CD4-positive, CD25-positive, alpha-beta regulatory T cell (primary cell): Measurements from ENCODE around the gene SPAG4. TPM values are rescaled to one million over a fixed set of nuclear protein-coding genes. Genes with fewer than 3 reads are reported as not detected.
A peak's percentile ranks its signal among the peaks of the same experiment; 100 is the strongest.

Experiments
- ATAC-seq, 2 donors: fragments of 150-1000 bp; cut with Tn5 transposase; one replicate each; pipeline ENCODE4 v1.10.0; 2021; ENCODE audit warnings: low read depth in 2 of 2, moderate number of reproducible peaks in 2 of 2, moderate library complexity in 1 of 2
- DNase-seq, 3 donors: peaks; one replicate each; pipeline versions ENCODE4 v3.0.0 to v3.0.0-alpha.2; 2012 to 2022; ENCODE audit warnings: mixed read lengths in 1 of 3
- H3K27ac ChIP-seq: one replicate; pipeline ENCODE4 v1.7.0; 2013; ENCODE audit warnings: mild to moderate bottlenecking, low read length; ENCODE audit not compliant: insufficient read depth, poor library complexity, severe bottlenecking
- H3K27me3 ChIP-seq: one replicate; pipeline ENCODE4 v1.7.0; 2013; ENCODE audit warnings: low read length; ENCODE audit not compliant: control insufficient read depth, insufficient read depth
- H3K36me3 ChIP-seq: one replicate; pipeline ENCODE4 v1.7.0; 2013; ENCODE audit warnings: mild to moderate bottlenecking, low read length, moderate library complexity; ENCODE audit not compliant: control insufficient read depth, insufficient read depth
- H3K4me1 ChIP-seq: 2 replicates; pipeline ENCODE4 v1.7.0; 2013; ENCODE audit warnings: mild to moderate bottlenecking, low read length; ENCODE audit not compliant: insufficient read depth, control insufficient read depth, poor library complexity, severe bottlenecking
- H3K4me3 ChIP-seq: one replicate; pipeline ENCODE4 v1.7.0; 2013; ENCODE audit warnings: low read depth, mild to moderate bottlenecking, low read length, moderate library complexity
- H3K9me3 ChIP-seq, 2 experiments: 1 replicate in 1 of 2; 2 replicates in 1 of 2; pipeline ENCODE4 v1.7.0; 2013; ENCODE audit warnings: low read length in 2 of 2, mild to moderate bottlenecking in 1 of 2, moderate library complexity in 1 of 2; ENCODE audit not compliant: control insufficient read depth in 2 of 2
- H3K27ac Mint-ChIP-seq, 3 donors: one replicate each; pipeline ENCODE4 v1.8.0; 2020 to 2022; ENCODE audit warnings: mild to moderate bottlenecking in 3 of 3, mixed read lengths in 3 of 3, moderate library complexity in 2 of 3
- H3K27me3 Mint-ChIP-seq: one replicate; pipeline ENCODE4 v1.8.0; 2022; ENCODE audit warnings: mild to moderate bottlenecking, mixed read lengths
- H3K36me3 Mint-ChIP-seq: one replicate; pipeline ENCODE4 v1.8.0; 2020; ENCODE audit warnings: mixed read lengths
- H3K4me1 Mint-ChIP-seq, 4 donors: one replicate each; pipeline ENCODE4 v1.8.0; 2020 to 2022; ENCODE audit warnings: mixed read lengths in 4 of 4, mild to moderate bottlenecking in 1 of 4
- H3K4me3 Mint-ChIP-seq, 4 donors: one replicate each; pipeline ENCODE4 v1.8.0; 2020 to 2022; ENCODE audit warnings: mild to moderate bottlenecking in 4 of 4, mixed read lengths in 4 of 4, moderate library complexity in 3 of 4
- H3K9me3 Mint-ChIP-seq, 7 donors: one replicate each; pipeline ENCODE4 v1.8.0; 2020 to 2022; ENCODE audit warnings: mixed read lengths in 7 of 7, mild to moderate bottlenecking in 3 of 7, moderate library complexity in 2 of 7
- polyA plus RNA-seq, 4 donors: library from polyadenylated mRNA; unstranded; fragments of 300-500 nt; fragmentation: Illumina TruSeq; gene quantifications; one replicate each; pipeline ENCODE4 v1.2.3, GENCODE V29; 2021
- total RNA-seq: library from RNA; stranded (reverse); gene quantifications from one replicate; pipeline ENCODE4 v1.2.3, GENCODE V29; 2022

The SPAG4 gene
- total and polyA plus RNA-seq, 5 donors from 2014 or later: 0.11 to 21.8 (median 0.47) TPM

DNA sequence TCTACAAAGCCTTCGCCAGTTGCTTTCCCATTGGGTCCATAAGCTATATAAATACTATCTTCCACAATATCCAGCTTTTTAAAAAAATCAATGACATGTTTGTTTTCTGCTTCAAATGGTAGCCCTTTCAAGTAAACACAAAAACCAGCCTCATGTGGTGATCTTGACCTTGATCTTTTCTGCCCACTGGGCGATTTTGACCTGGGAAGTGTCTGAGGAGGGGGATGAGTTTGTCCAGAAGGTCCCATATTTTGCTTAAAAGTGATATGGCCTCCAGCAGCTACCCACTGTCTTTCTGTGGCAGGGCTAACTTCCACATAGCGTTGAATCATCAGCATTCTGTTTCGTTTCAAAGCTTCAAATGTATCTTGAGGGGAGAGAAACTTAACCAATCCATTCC lies 38.3 kb downstream of the SPAG4 start:
- peaks cover 29% of the 10 kb centered on the region for H3K4me1 ChIP-seq
- no peak overlapping the region for H3K4me3 Mint-ChIP-seq

DNA sequence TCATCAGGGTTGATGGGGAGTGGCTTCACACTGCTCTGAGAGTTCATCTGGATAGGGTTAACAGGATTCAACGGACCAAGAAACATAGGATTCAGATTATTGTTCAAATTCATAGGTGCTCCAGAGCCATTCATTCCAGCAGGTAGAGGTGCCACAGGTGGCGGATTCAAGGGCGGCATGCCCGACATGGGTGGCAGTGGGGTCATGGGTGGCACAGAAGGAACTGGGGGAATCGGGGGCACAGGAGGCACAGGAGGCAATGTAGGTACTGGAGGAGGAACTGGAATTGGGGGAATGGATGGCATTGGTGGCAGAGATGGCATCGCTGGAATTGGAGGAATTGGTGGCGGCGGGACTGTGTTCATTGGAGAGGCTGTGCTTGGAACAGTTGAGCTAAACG lies 38.8 kb downstream of the SPAG4 start:
- DNase-seq (no peak), ATAC-seq (no peak)
- Histone ChIP-seq H3K4me3 (no peak overlapping the region), H3K27me3 (no peaks in the 10 kb centered on the region), H3K4me1 (peaks cover 34% of the 10 kb centered on the region), H3K9me3 (no peaks in the 10 kb centered on the region), H3K27ac (no peak overlapping the region), H3K36me3 (peaks cover 48% of the 10 kb centered on the region)
- H3K9me3 Mint-ChIP-seq: no peaks in the 10 kb centered on the region
- H3K4me3 Mint-ChIP-seq: no peak overlapping the region
- peaks cover 17% of the 10 kb centered on the region for H3K36me3 Mint-ChIP-seq
- peaks cover 34 to 56% (median 37%) of the 10 kb centered on the region in 4 donors for H3K4me1 Mint-ChIP-seq
- no peaks in the 10 kb centered on the region for H3K27me3 Mint-ChIP-seq
- H3K27ac Mint-ChIP-seq: no peak overlapping the region

More for the DNA sequence above, 38.3 kb downstream of the SPAG4 start:
- peaks cover 16% of the 10 kb centered on the region for H3K36me3 Mint-ChIP-seq
- no peak for ATAC-seq
- Histone ChIP-seq H3K9me3 (no peaks in the 10 kb centered on the region), H3K4me3 (no peak overlapping the region), H3K27me3 (no peaks in the 10 kb centered on the region), H3K27ac (no peak overlapping the region), H3K36me3 (peaks cover 50% of the 10 kb centered on the region)
- no peak for DNase-seq
- no peaks in the 10 kb centered on the region for H3K9me3 Mint-ChIP-seq
- no peak overlapping the region for H3K27ac Mint-ChIP-seq
- H3K27me3 Mint-ChIP-seq: no peaks in the 10 kb centered on the region
- peaks cover 34 to 56% (median 35%) of the 10 kb centered on the region in 4 donors for H3K4me1 Mint-ChIP-seq

- peak overlapping the region; percentile 39 for H3K4me3 ChIP-seq
- H3K27me3 Mint-ChIP-seq: no peaks in the 10 kb centered on the region
- no peaks in the 10 kb centered on the region for H3K9me3 Mint-ChIP-seq
- ATAC-seq (peak in 1 of 2 donors; percentile 20), DNase-seq (peak in 1 of 3 donors; percentile 33)
- no peaks in the 10 kb centered on the region for H3K27me3 ChIP-seq
- peaks cover 30% of the 10 kb centered on the region for H3K36me3 ChIP-seq
- peak overlapping the region; percentile 13 to 89 (median 61) for H3K4me3 Mint-ChIP-seq
- H3K36me3 Mint-ChIP-seq: peaks cover 9% of the 10 kb centered on the region
- H3K9me3 ChIP-seq: no peaks in the 10 kb centered on the region
- H3K27ac Mint-ChIP-seq: peak overlapping the region; percentile 22 to 90 (median 63)
- H3K4me1 Mint-ChIP-seq: peaks cover 28 to 56% (median 49%) of the 10 kb centered on the region in 4 donors
- peak overlapping the region; percentile 100 for H3K27ac ChIP-seq
- peaks cover 55% of the 10 kb centered on the region for H3K4me1 ChIP-seq
Observed at GRCh38 chr20:35657271-35657670, 41.6 kb downstream of the SPAG4 start.

DNA sequence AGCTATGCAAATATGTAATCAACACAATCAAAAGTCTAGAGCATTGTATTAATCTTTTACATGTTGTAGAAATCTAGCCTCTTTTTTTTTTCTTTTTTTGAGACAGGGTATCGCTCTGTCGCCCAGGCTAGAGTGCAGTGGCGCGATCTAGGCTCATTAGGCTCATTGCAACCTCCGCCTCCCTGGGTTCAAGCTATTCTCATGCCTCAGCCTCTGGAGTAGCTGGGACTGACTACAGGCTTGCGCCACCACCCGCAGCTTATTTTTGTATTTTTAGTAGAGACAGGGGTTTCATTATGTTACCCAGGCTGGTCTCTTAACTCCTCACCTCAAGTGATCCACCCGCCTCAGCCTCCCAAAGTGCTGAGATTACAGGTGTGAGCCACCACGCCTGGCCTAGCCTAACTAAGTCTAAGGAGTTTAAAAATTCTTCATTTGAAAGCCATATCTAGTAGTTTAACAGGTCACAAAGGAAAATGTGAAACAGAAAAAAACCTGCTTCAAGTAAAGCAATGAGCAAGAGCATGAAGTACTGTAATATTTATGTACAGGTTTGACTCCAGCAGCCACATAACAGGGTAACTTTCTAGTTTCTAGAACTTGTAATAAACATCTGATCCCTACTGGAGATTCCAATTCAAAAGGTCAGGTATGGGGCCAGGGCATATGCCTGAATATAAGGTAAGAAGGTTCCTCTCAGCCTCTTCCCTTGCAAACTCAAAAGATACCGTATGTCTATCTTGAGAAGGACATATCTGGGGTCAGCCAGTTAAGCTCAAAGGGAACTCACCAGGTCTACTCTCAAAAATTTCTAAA lies 44.7 kb downstream of the SPAG4 start:
- Mint-ChIP-seq H3K4me1 (peaks cover 37 to 77% (median 67%) of the 10 kb centered on the region in 4 donors), H3K27me3 (no peaks in the 10 kb centered on the region)

GRCh38 chr20:35661053-35661452 lies 45.4 kb downstream of the SPAG4 start:
- Histone ChIP-seq H3K27ac (peak overlapping the region; percentile 100), H3K9me3 (no peaks in the 10 kb centered on the region), H3K4me1 (peaks cover 84% of the 10 kb centered on the region), H3K36me3 (no peaks in the 10 kb centered on the region), H3K4me3 (peak overlapping the region; percentile 90), H3K27me3 (no peaks in the 10 kb centered on the region)
- no peaks in the 10 kb centered on the region for H3K9me3 Mint-ChIP-seq
- peak overlapping the region; percentile 79 to 98 (median 90) for H3K27ac Mint-ChIP-seq
- H3K4me3 Mint-ChIP-seq: peak overlapping the region; percentile 95 to 97 (median 96)
- H3K36me3 Mint-ChIP-seq: peaks cover 13% of the 10 kb centered on the region
- ATAC-seq (no peak), DNase-seq (peak in 1 of 3 donors; percentile 49)
- peaks cover 37 to 77% (median 66%) of the 10 kb centered on the region in 4 donors for H3K4me1 Mint-ChIP-seq
- no peaks in the 10 kb centered on the region for H3K27me3 Mint-ChIP-seq

More for the DNA sequence above, 44.7 kb downstream of the SPAG4 start:
- Histone ChIP-seq H3K27me3 (no peaks in the 10 kb centered on the region), H3K4me1 (peaks cover 84% of the 10 kb centered on the region), H3K9me3 (no peaks in the 10 kb centered on the region), H3K4me3 (peak overlapping the region; percentile 90), H3K27ac (peak overlapping the region; percentile 100), H3K36me3 (peaks cover 1% of the 10 kb centered on the region)
- Mint-ChIP-seq H3K9me3 (no peaks in the 10 kb centered on the region), H3K36me3 (peaks cover 13% of the 10 kb centered on the region), H3K27ac (peak overlapping the region; percentile 79 to 98 (median 90)), H3K4me3 (peak overlapping the region; percentile 95 to 97 (median 96))
- no peak for ATAC-seq
- no peak for DNase-seq

DNA sequence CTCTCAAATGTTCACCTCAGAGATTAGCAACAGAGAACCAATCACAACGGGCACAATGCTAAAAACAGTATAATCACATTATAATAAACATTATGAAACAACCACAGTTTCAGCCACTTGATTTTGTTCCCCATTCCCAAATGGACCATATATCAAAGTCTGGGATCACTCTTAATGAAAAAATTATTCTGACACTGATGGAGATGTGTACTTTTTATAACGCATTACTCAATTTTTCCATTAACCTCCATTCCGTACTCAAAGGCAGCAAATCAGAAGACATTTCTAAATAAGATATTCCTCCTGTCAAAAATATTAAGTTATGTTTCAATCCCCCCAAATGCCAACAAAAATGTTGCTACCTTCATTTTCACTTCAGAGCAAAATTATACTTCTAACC lies 46.3 kb downstream of the SPAG4 start:
- no peaks in the 10 kb centered on the region for H3K36me3 ChIP-seq
- Mint-ChIP-seq H3K27me3 (no peaks in the 10 kb centered on the region), H3K4me3 (peak overlapping the region; percentile 95 to 97 (median 96)), H3K4me1 (peaks cover 37 to 72% (median 60%) of the 10 kb centered on the region in 4 donors), H3K27ac (peak overlapping the region; percentile 79 to 99 (median 98)), H3K9me3 (no peaks in the 10 kb centered on the region), H3K36me3 (peaks cover 13% of the 10 kb centered on the region)
- H3K4me3 ChIP-seq: peak overlapping the region; percentile 90
- no peaks in the 10 kb centered on the region for H3K9me3 ChIP-seq
- DNase-seq: no peak
- H3K27me3 ChIP-seq: no peaks in the 10 kb centered on the region
- H3K4me1 ChIP-seq: peaks cover 83% of the 10 kb centered on the region
- peak overlapping the region; percentile 100 for H3K27ac ChIP-seq
- no peak for ATAC-seq

DNA sequence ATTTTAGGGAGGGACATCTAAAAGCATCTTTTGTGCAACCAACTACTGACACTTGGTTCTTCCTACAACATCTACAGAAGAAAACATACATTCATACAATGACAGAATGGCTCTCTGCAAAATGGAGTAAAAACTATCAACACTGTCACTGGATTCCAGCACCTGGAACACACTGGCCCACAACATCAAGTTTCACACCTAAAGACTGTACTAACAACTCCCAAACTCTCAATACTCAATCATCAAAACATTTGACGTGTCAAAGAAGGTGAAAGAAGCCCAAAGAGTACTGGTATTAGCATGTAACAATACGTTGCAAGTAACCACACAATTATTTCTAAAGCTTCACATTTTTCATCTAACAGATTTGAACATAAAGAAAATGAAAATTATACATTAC lies 46.9 kb downstream of the SPAG4 start:
- Histone ChIP-seq H3K36me3 (no peaks in the 10 kb centered on the region), H3K9me3 (no peaks in the 10 kb centered on the region), H3K4me1 (peaks cover 76% of the 10 kb centered on the region), H3K27me3 (no peaks in the 10 kb centered on the region), H3K27ac (peak overlapping the region; percentile 100), H3K4me3 (peak overlapping the region; percentile 90)
- Mint-ChIP-seq H3K36me3 (peaks cover 8% of the 10 kb centered on the region), H3K27ac (peak overlapping the region; percentile 98 to 100 (median 99)), H3K4me3 (peak overlapping the region; percentile 95 to 97 (median 96)), H3K9me3 (no peaks in the 10 kb centered on the region), H3K4me1 (peaks cover 31 to 66% (median 54%) of the 10 kb centered on the region in 4 donors), H3K27me3 (no peaks in the 10 kb centered on the region)
- ATAC-seq: no peak
- no peak for DNase-seq
